MM.1S (cell line): ENCODE data around the gene SLC16A10.

ENCODE experiments used
- DNase-seq: peaks from one replicate; pipeline ENCODE4 v3.0.0-alpha.2; 2015
- H2AFZ ChIP-seq: fragments of 300-600 bp; sonication (generic); 2 replicates; pipeline ENCODE4 v1.6.0; 2016; ENCODE audit warnings: antibody characterized with exemption, low read length
- H3F3A ChIP-seq: fragments of 300-600 bp; sonication (generic); 2 replicates; pipeline ENCODE4 v1.6.1; 2016; ENCODE audit warnings: mild to moderate bottlenecking, antibody characterized with exemption, low read length, moderate library complexity, mixed read lengths; ENCODE audit not compliant: insufficient read depth
- H3K27ac ChIP-seq: fragments of 300-600 bp; sonication (generic); 2 replicates; pipeline ENCODE4 v1.5.1; 2016; ENCODE audit warnings: mild to moderate bottlenecking, low read length
- H3K27me3 ChIP-seq: fragments of 300-600 bp; sonication (generic); replicated peaks from 2 replicates; pipeline ENCODE4 v1.6.0; 2016; ENCODE audit warnings: low read length; ENCODE audit not compliant: insufficient read depth
- H3K36me3 ChIP-seq: fragments of 300-600 bp; sonication (generic); replicated peaks from 2 replicates; pipeline ENCODE4 v1.6.1; 2016; ENCODE audit warnings: mild to moderate bottlenecking, low read length, mixed read lengths; ENCODE audit not compliant: insufficient read depth
- H3K4me1 ChIP-seq: fragments of 300-600 bp; sonication (generic); 2 replicates; pipeline ENCODE4 v1.6.1; 2016; ENCODE audit warnings: low read length, mixed read lengths
- H3K4me2 ChIP-seq: fragments of 300-600 bp; sonication (generic); 2 replicates; pipeline ENCODE4 v1.6.0; 2016; ENCODE audit warnings: low read depth, low read length
- H3K4me3 ChIP-seq: fragments of 300-600 bp; sonication (generic); 2 replicates; pipeline ENCODE4 v1.5.1; 2016; ENCODE audit warnings: low read length, mixed read lengths
- H3K79me2 ChIP-seq: fragments of 300-600 bp; sonication (generic); 2 replicates; pipeline ENCODE4 v1.6.1; 2016; ENCODE audit warnings: mixed run types, low read length, mixed read lengths
- H3K9ac ChIP-seq: fragments of 300-600 bp; sonication (generic); 2 replicates; pipeline ENCODE4 v1.6.1; 2016; ENCODE audit warnings: low read length, mixed read lengths
- H3K9me2 ChIP-seq: fragments of 300-600 bp; sonication (generic); replicated peaks from 2 replicates; pipeline ENCODE4 v1.6.1; 2016; ENCODE audit warnings: mild to moderate bottlenecking, low read length, mixed read lengths; ENCODE audit not compliant: insufficient read depth
- H3K9me3 ChIP-seq: fragments of 300-600 bp; sonication (generic); replicated peaks from 2 replicates; pipeline ENCODE4 v1.6.1; 2016; ENCODE audit warnings: mild to moderate bottlenecking, low read length, mixed read lengths; ENCODE audit not compliant: insufficient read depth
- H4K20me1 ChIP-seq: fragments of 300-600 bp; sonication (generic); 2 replicates; pipeline ENCODE4 v1.6.1; 2016; ENCODE audit warnings: mild to moderate bottlenecking, low read length, moderate library complexity, mixed read lengths; ENCODE audit not compliant: insufficient read depth
- EZH2 ChIP-seq: fragments of 300-600 bp; sonication (generic); optimal IDR thresholded peaks from 2 replicates; pipeline ENCODE3; 2017; ENCODE audit warnings: low read depth, mild to moderate bottlenecking, antibody characterized with exemption, low read length, mixed read lengths
- EZH2phosphoT487 ChIP-seq: fragments of 300-600 bp; sonication (generic); IDR thresholded peaks from 2 replicates; pipeline ENCODE4 v1.6.1; 2018; ENCODE audit warnings: antibody characterized with exemption, low read length
- TF ChIP-seq, protein P1 (sequence below): fragments of 300-600 bp; sonication (generic); IDR thresholded peaks from 2 replicates; pipeline ENCODE4 v1.5.1; 2016; ENCODE audit warnings: antibody characterized with exemption, low read length, mixed read lengths

Gene SLC16A10

DNA sequence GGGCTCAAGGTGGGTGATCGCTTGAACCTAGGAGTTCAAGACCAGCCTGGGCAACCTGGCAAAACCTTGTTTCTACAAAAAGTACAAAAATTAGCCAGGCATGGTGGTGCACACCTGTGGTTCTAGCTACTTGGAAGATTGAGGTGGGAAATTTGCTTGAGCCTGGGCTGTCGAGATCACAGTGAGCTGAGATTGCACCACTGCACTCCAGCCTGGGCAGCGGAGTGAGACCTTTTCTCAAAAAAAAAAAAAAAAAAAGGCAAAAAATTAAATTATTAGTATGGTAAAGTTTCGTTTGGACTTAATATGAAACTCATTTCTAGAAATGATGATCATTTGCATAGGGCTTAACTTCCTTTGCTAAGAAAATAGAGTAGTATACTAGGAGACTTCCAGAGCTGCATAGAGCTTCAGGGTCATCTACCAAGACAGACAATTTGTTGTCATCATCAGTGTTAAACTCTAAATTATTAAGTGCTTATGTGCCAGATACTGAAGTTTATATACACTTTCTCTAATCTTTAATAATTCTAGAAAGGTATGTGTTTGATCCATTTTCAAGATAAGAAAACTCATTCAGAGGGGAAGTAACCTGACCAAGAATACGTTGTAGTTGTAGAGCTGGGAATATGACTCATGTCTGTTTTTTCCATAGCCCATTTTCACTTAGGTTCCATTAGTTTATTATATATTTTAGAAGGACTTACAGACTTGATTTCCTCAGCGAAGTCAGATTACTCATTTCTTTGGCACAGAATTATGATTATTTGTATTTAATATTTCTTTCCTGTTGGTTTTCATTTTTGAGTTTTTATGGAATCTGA lies 84.5 kb downstream of the SLC16A10 start:
- H3K9me2 ChIP-seq: no peaks in the 10 kb centered on the region
- no peak for DNase-seq
- H2AFZ ChIP-seq: no peak overlapping the region
- no peaks in the 10 kb centered on the region for H4K20me1 ChIP-seq
- no peak for TF ChIP-seq EZH2
- TF ChIP-seq, protein P1, sequence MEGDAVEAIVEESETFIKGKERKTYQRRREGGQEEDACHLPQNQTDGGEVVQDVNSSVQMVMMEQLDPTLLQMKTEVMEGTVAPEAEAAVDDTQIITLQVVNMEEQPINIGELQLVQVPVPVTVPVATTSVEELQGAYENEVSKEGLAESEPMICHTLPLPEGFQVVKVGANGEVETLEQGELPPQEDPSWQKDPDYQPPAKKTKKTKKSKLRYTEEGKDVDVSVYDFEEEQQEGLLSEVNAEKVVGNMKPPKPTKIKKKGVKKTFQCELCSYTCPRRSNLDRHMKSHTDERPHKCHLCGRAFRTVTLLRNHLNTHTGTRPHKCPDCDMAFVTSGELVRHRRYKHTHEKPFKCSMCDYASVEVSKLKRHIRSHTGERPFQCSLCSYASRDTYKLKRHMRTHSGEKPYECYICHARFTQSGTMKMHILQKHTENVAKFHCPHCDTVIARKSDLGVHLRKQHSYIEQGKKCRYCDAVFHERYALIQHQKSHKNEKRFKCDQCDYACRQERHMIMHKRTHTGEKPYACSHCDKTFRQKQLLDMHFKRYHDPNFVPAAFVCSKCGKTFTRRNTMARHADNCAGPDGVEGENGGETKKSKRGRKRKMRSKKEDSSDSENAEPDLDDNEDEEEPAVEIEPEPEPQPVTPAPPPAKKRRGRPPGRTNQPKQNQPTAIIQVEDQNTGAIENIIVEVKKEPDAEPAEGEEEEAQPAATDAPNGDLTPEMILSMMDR: no peak
- no peak for TF ChIP-seq EZH2phosphoT487
- H3K4me2 ChIP-seq: no peak overlapping the region
- H3K9me3 ChIP-seq: no peaks in the 10 kb centered on the region
- no peaks in the 10 kb centered on the region for H3F3A ChIP-seq
- no peak overlapping the region for H3K4me3 ChIP-seq
- no peak overlapping the region for H3K27ac ChIP-seq
- H3K9ac ChIP-seq: no peak overlapping the region
- no peaks in the 10 kb centered on the region for H3K4me1 ChIP-seq
- no peaks in the 10 kb centered on the region for H3K27me3 ChIP-seq
- no peaks in the 10 kb centered on the region for H3K36me3 ChIP-seq
- H3K79me2 ChIP-seq: no peaks in the 10 kb centered on the region

DNA sequence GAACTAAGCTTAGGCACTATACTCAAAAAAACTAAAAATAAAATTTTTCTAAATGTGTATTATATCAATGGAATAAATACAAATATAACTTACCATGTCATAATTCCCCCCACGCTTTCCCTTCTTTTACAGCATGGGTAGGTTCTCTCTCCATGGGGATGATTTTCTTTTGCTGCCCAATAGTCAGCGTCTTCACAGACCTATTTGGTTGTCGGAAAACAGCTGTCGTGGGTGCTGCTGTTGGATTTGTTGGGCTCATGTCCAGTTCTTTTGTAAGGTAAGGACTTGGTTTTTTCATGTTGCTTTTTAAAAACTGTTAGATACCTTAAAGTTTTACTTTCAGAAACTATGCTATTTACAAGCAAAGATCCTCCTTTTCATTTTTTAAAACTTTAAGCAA lies 85.3 kb downstream of the SLC16A10 start:
- H3K4me3 ChIP-seq: no peak overlapping the region
- H3K9me3 ChIP-seq: no peaks in the 10 kb centered on the region
- H3K27ac ChIP-seq: no peak overlapping the region
- H3K9me2 ChIP-seq: no peaks in the 10 kb centered on the region
- H3K36me3 ChIP-seq: no peaks in the 10 kb centered on the region
- DNase-seq: no peak
- no peak overlapping the region for H3K9ac ChIP-seq
- no peak overlapping the region for H3K4me2 ChIP-seq
- H3F3A ChIP-seq: no peaks in the 10 kb centered on the region
- TF ChIP-seq EZH2 (no peak), EZH2phosphoT487 (no peak)
- TF ChIP-seq, protein P1: no peak
- no peaks in the 10 kb centered on the region for H3K27me3 ChIP-seq
- H3K4me1 ChIP-seq: no peaks in the 10 kb centered on the region
- H4K20me1 ChIP-seq: no peaks in the 10 kb centered on the region
- no peaks in the 10 kb centered on the region for H3K79me2 ChIP-seq
- no peak overlapping the region for H2AFZ ChIP-seq

DNA sequence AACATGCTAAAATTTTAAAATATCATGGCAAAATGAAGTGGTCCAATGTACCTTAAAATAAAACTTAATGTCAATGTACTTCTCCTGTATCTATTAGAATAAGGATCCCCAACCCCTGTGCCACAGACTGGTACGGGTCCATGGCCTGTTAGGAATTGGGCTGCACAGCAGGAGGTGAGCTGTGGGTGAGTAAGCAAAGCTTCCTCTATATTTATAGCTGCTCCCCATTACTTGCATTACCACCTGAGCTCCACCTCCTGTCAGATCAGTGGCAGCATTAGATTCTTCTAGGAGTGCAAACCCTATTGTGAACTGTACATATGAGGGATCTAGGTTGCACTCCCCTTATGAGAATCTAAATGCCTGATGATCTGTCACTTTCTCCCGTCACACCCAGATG lies 86.0 kb downstream of the SLC16A10 start:
- H3K79me2 ChIP-seq: no peaks in the 10 kb centered on the region
- no peak overlapping the region for H2AFZ ChIP-seq
- no peak overlapping the region for H3K9ac ChIP-seq
- no peaks in the 10 kb centered on the region for H3K36me3 ChIP-seq
- H3F3A ChIP-seq: no peaks in the 10 kb centered on the region
- no peak for DNase-seq
- no peak overlapping the region for H3K4me2 ChIP-seq
- no peak overlapping the region for H3K4me3 ChIP-seq
- no peak overlapping the region for H3K27ac ChIP-seq
- no peak for TF ChIP-seq EZH2phosphoT487
- TF ChIP-seq, protein P1: no peak
- no peaks in the 10 kb centered on the region for H4K20me1 ChIP-seq
- no peaks in the 10 kb centered on the region for H3K9me2 ChIP-seq
- H3K9me3 ChIP-seq: no peaks in the 10 kb centered on the region
- H3K4me1 ChIP-seq: no peaks in the 10 kb centered on the region
- no peaks in the 10 kb centered on the region for H3K27me3 ChIP-seq
